ENCODE data around the gene SOX13. TPM values are rescaled to one million over a fixed set of nuclear protein-coding genes. Genes with fewer than 3 reads are reported as not detected.

Gene SOX13
- total RNA-seq, 1 experiment from 2014 or later = 12.6 TPM

Other genes starting within 250 kb of the SOX13 start
- gene SNRPE, start 211.5 kb upstream of the SOX13 start, total RNA-seq (2014; rRNA removed; shearing (Covaris generic)) = 166 and 272 TPM in 2 replicates
- 33.9 and 36.4 TPM in 2 replicates for gene ETNK2, start 78.9 kb downstream of the SOX13 start, total RNA-seq (2014; rRNA removed; shearing (Covaris generic))
- gene REN, start 93.2 kb downstream of the SOX13 start, total RNA-seq (2014; rRNA removed; shearing (Covaris generic)) = 0.25 and 2.2 TPM in 2 replicates
- gene KISS1, start 123.4 kb downstream of the SOX13 start, total RNA-seq (2014; rRNA removed; shearing (Covaris generic)) = 38.0 and 40.2 TPM in 2 replicates
- 0.84 and 2.2 TPM in 2 replicates for gene GOLT1A, start 140.9 kb downstream of the SOX13 start, total RNA-seq (2014; rRNA removed; shearing (Covaris generic))